Tibial nerve (tissue), 4 donors: ENCODE results near the gene KDM2A. TPM values are rescaled to one million over a fixed set of nuclear protein-coding genes. Genes with fewer than 3 reads are reported as not detected.

Experiments
- DNase-seq, 2 donors: peaks; one replicate each; pipeline ENCODE4 v3.0.0-alpha.2; 2019; ENCODE audit warnings: low spot score in 2 of 2
- H3K27ac ChIP-seq, 4 donors: fragments of 200-600 bp; sonication (generic) in 3 of 4; one replicate each; pipeline ENCODE4 v1.5.1; 2017 to 2019; ENCODE audit warnings: mild to moderate bottlenecking in 1 of 4
- H3K27me3 ChIP-seq, 2 donors: fragments of 200-600 bp; sonication (generic) in 1 of 2; one replicate each; pipeline versions ENCODE4 v1.5.1 to v1.6.0; 2017 to 2019
- H3K36me3 ChIP-seq, 3 donors: fragments of 200-600 bp; sonication (generic); one replicate each; pipeline ENCODE4 v1.5.1; 2018 to 2019
- H3K4me1 ChIP-seq, 4 donors: fragments of 200-600 bp; sonication (generic) in 3 of 4; one replicate each; pipeline ENCODE4 v1.5.1; 2017 to 2019
- H3K4me3 ChIP-seq, 4 donors: fragments of 200-600 bp; sonication (generic) in 3 of 4; one replicate each; pipeline ENCODE4 v1.5.1; 2017 to 2019; ENCODE audit warnings: mild to moderate bottlenecking in 1 of 4, moderate library complexity in 1 of 4
- H3K9me3 ChIP-seq, 4 donors: fragments of 200-600 bp; sonication (generic) in 3 of 4; one replicate each; pipeline ENCODE4 v1.5.1; 2017 to 2019
- EP300 ChIP-seq, 2 donors: sonication (generic); formaldehyde crosslinking; IDR thresholded peaks; one replicate each; pipeline ENCODE4 v1.6.1; 2017; ENCODE audit warnings: antibody characterized with exemption in 2 of 2, mild to moderate bottlenecking in 1 of 2
- POLR2A ChIP-seq, 2 donors: fragments of 450-650 bp; IDR thresholded peaks; one replicate each; pipeline ENCODE4 v1.6.1; 2017; ENCODE audit warnings: antibody characterized with exemption in 2 of 2, mild to moderate bottlenecking in 2 of 2, moderate library complexity in 2 of 2
- WGBS, 2 donors: methylation state at CpG; one replicate each; pipeline ENCODE4 v1.1.5; 2018; 5-methylcytosine and 5-hydroxymethylcytosine counted together
- total RNA-seq, 4 donors: library from RNA; depleted of rRNA; stranded (reverse); fragments of >200 nt; gene quantifications; one replicate each; pipeline ENCODE4 v1.1.0, GENCODE V29; 2016
- TF ChIP-seq, protein P1 (sequence below), 5 experiments: fragments of 200-600 bp in 3 of 5; fragments of 450-650 bp in 2 of 5; sonication (generic) in 3 of 5; IDR thresholded peaks; one replicate each; pipeline ENCODE4 v1.5.1; 2016 to 2019; ENCODE audit warnings: antibody characterized with exemption in 5 of 5, mild to moderate bottlenecking in 3 of 5, moderate library complexity in 2 of 5

The KDM2A gene
- total RNA-seq, 4 donors from 2014 or later: 40.9 to 106 (median 67.4) TPM

DNA sequence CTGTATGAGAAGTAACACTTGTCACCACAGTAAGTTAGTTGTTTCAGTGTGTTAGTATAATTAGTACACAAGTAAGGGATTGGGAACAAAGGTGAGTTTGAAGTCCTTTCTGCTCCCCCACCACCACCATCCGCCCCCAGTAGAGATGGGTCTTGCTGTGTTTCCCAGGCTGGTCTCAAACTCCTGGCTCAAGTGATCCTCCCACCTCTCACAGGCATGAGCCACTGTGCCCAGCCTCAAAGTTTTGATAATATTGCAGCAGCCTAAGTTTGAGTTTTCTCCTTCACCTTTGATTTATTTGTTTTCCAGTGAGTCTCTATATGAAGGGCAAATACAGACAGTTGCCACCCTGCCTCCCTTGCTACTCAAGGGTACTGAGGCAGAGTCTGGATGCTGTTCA, 123.5 kb downstream of the KDM2A start:
- H3K4me3 ChIP-seq: no peak overlapping the region
- peak overlapping the region in 2 of 4 donors; percentile 91 to 94 for H3K27ac ChIP-seq
- H3K4me1 ChIP-seq: peaks cover 0 to 57% (median 39%) of the 10 kb centered on the region in 4 donors
- no peak for DNase-seq
- H3K27me3 ChIP-seq: no peaks in the 10 kb centered on the region
- H3K9me3 ChIP-seq: no peaks in the 10 kb centered on the region
- WGBS, 2 donors: 57 to 83% methylated on average over 1 of the region's 1 CpG
- H3K36me3 ChIP-seq: peaks cover 0 to 42% (median 20%) of the 10 kb centered on the region in 3 donors
- TF ChIP-seq POLR2A (IDR thresholded peaks at IDR 0.05) (no peak), EP300 (IDR thresholded peaks at IDR 0.05) (no peak)
- TF ChIP-seq, protein P1, sequence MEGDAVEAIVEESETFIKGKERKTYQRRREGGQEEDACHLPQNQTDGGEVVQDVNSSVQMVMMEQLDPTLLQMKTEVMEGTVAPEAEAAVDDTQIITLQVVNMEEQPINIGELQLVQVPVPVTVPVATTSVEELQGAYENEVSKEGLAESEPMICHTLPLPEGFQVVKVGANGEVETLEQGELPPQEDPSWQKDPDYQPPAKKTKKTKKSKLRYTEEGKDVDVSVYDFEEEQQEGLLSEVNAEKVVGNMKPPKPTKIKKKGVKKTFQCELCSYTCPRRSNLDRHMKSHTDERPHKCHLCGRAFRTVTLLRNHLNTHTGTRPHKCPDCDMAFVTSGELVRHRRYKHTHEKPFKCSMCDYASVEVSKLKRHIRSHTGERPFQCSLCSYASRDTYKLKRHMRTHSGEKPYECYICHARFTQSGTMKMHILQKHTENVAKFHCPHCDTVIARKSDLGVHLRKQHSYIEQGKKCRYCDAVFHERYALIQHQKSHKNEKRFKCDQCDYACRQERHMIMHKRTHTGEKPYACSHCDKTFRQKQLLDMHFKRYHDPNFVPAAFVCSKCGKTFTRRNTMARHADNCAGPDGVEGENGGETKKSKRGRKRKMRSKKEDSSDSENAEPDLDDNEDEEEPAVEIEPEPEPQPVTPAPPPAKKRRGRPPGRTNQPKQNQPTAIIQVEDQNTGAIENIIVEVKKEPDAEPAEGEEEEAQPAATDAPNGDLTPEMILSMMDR (IDR thresholded peaks at IDR 0.05): no peak

DNA sequence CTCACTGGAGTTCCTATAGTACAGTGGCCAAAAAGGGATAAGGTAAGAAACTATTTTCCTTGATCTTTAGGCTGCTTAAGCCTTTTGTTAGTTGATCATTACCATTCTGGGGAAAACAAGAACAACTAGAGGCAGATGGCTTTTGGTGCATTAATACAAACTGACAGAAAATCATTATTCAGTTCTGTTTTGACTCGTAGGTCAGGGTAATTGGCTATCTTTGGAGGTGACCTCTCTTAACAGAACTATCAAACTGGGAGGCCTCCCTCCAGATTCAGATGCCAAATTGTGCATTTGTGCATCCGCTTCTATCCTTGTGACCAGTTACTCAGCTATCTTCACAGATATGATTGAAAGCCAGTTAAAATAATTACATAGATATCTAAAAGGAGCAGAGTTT, 124.0 kb downstream of the KDM2A start:
- H3K27ac ChIP-seq: peak overlapping the region in 2 of 4 donors; percentile 91 to 94
- H3K9me3 ChIP-seq: no peaks in the 10 kb centered on the region
- TF ChIP-seq EP300 (IDR thresholded peaks at IDR 0.05) (no peak), POLR2A (IDR thresholded peaks at IDR 0.05) (no peak)
- TF ChIP-seq, protein P1 (IDR thresholded peaks at IDR 0.05): no peak
- H3K4me3 ChIP-seq: no peak overlapping the region
- 79 to 80% methylated on average over 2 of the region's 2 CpGs for WGBS, 2 donors
- DNase-seq: no peak
- H3K4me1 ChIP-seq: peaks cover 0 to 55% (median 39%) of the 10 kb centered on the region in 4 donors
- H3K27me3 ChIP-seq: no peaks in the 10 kb centered on the region
- peaks cover 0 to 47% (median 22%) of the 10 kb centered on the region in 3 donors for H3K36me3 ChIP-seq

GRCh38 chr11:67245046-67245445, 126.0 kb downstream of the KDM2A start:
- DNase-seq: no peak
- Histone ChIP-seq H3K4me1 (peaks cover 0 to 45% (median 27%) of the 10 kb centered on the region in 4 donors), H3K27ac (no peak overlapping the region), H3K9me3 (no peaks in the 10 kb centered on the region), H3K36me3 (peaks cover 0 to 67% (median 29%) of the 10 kb centered on the region in 3 donors), H3K27me3 (no peaks in the 10 kb centered on the region), H3K4me3 (no peak overlapping the region)
- 94 to 95% methylated on average over 11 of the region's 11 CpGs for WGBS, 2 donors
- no peak for TF ChIP-seq POLR2A (IDR thresholded peaks at IDR 0.05)
- TF ChIP-seq, protein P1 (IDR thresholded peaks at IDR 0.05): no peak
- TF ChIP-seq EP300 (IDR thresholded peaks at IDR 0.05): no peak

DNA sequence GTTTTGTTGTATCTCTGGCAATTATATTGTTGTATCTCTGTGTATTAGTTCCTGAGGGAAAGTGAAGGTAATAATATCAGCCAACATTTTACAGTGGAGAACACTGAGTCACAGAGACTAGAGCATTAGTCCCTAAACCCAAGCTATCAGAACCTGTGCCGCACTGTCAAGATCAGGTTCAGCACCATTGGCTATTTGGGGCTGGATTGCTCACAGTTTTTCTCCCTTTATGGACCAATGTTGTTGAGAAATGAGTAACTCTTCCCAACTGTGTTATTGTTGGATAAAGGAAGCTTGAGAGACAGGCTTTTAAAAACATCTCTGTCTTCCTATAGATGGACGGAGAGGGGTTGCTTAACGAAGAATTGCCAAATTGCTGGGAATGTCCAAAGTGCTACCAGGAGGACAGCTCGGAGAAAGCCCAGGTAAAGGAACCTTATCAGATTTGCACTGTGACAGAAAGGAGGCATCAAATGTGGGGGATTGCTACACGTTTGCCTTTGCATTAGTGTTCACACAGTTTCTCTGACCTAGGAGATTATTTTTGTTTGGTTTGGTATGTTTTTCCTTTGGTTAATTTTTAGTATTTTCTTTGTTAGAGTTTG, 129.0 kb downstream of the KDM2A start:
- H3K27me3 ChIP-seq: no peaks in the 10 kb centered on the region
- H3K4me1 ChIP-seq: peaks cover 0 to 30% (median 10%) of the 10 kb centered on the region in 4 donors
- H3K9me3 ChIP-seq: no peaks in the 10 kb centered on the region
- H3K4me3 ChIP-seq: no peak overlapping the region
- WGBS, 2 donors: 86 to 88% methylated on average over 5 of the region's 5 CpGs
- DNase-seq: no peak
- no peak for TF ChIP-seq EP300 (IDR thresholded peaks at IDR 0.05)
- TF ChIP-seq POLR2A (IDR thresholded peaks at IDR 0.05): no peak
- TF ChIP-seq, protein P1 (IDR thresholded peaks at IDR 0.05): no peak
- peaks cover 0 to 92% (median 55%) of the 10 kb centered on the region in 3 donors for H3K36me3 ChIP-seq
- no peak overlapping the region for H3K27ac ChIP-seq

DNA sequence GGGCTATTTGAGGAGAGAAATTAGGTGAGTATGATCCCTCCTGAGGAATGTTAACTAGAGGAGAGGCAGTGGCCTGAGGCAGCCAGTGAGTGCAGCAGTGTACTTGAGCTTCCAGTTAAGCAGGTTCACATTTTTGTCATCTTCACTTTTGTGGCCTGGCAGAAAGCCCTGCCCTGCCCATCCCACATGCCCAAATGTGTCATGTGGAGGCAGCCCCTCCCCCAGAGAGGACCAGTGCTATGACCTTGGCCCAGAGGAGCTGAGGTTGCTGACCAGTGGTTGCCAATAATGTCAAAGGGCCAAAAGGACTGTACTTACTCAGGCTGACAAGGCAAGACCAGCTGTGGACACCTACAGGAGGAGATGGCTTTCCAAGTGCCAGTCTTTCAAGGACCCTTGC, 129.6 kb downstream of the KDM2A start:
- peaks cover 0 to 93% (median 58%) of the 10 kb centered on the region in 3 donors for H3K36me3 ChIP-seq
- peaks cover 0 to 30% (median 10%) of the 10 kb centered on the region in 4 donors for H3K4me1 ChIP-seq
- TF ChIP-seq EP300 (IDR thresholded peaks at IDR 0.05) (no peak), POLR2A (IDR thresholded peaks at IDR 0.05) (no peak)
- TF ChIP-seq, protein P1 (IDR thresholded peaks at IDR 0.05): no peak
- H3K4me3 ChIP-seq: no peak overlapping the region
- DNase-seq: no peak
- no peaks in the 10 kb centered on the region for H3K9me3 ChIP-seq
- no peaks in the 10 kb centered on the region for H3K27me3 ChIP-seq
- H3K27ac ChIP-seq: no peak overlapping the region
